OCI-LY1 (cell line): ENCODE data around the gene PARD3B.

ENCODE experiments used
- CTCF ChIP-seq: fragments of 200-600 bp; sonication (generic), shearing (Covaris generic); IDR thresholded peaks from 2 replicates; pipeline ENCODE4 v1.5.1; 2017; ENCODE audit warnings: mild to moderate bottlenecking, antibody characterized with exemption, low read length, moderate library complexity, mixed read lengths
- EZH2 ChIP-seq: fragments of 200-600 bp; sonication (generic), shearing (Covaris generic); IDR thresholded peaks from 2 replicates; pipeline ENCODE4 v1.8.0; 2017; ENCODE audit warnings: borderline replicate concordance, mixed run types, mild to moderate bottlenecking, antibody characterized with exemption, low read length, moderate library complexity, mixed read lengths

DNA sequence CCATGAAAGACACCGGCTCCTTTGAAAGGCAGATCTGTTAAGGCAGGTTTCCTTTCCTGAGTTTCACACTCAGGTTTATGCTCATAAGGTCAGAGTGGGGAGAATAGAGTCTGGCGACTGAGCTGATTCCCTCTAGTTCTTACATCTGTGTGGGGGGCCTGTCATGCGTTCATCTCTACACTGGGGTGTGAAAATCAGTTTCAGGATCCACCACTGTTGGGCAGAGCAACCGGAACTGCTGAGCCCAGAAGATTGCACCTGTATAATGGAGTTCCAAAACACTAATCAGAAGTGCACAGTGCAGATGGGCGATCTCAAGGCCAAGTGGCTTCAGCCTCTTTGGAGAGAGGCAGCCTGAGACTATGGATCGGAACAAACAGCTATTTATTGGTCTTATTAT lies 955.7 kb downstream of the PARD3B start:
- TF ChIP-seq CTCF, result no peak
- no peak for TF ChIP-seq EZH2
